ENCODE measurements around the gene SIGLEC5.

The SIGLEC5 gene

DNA sequence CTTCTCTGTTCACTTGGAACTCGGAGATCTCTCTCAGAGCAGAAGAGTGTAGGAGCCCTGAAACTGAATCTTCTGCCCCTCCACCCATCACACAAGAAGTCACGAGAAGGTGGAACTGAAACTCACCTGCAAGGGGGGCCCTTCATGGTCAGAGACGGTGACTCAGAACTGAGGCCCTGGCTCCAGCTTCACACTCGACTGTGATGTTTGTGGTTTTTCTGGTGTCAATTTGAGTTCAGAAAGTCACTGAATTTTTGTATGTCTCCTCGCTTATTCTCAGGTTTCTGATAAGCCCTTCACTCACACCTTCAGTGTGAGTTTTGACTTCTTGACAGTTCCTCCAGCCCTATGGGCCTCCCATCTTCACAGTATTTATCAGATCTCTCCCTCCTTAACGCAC, 23.1 kb downstream of the SIGLEC5 start:
- H3K9me3 ChIP-seq (ENCODE audit: insufficient read depth, low read length): no peaks in the 10 kb centered on the region
- H3K4me1 ChIP-seq (ENCODE audit: insufficient read depth, insufficient read length): no peaks in the 10 kb centered on the region
- H3K36me3 ChIP-seq (ENCODE audit: insufficient read depth, insufficient read length, low read length): no peaks in the 10 kb centered on the region
- H3K4me3 ChIP-seq (ENCODE audit: insufficient read length, low read depth): no peak overlapping the region
- no peak overlapping the region for H3K9ac ChIP-seq (ENCODE audit: insufficient read length, low read depth)
- no peak for DNase-seq (ENCODE audit: low read depth, low spot score)
- peaks cover 18% of the 10 kb centered on the region for H3K27me3 ChIP-seq (ENCODE audit: insufficient read depth, insufficient read length)
- TF ChIP-seq SUZ12 (IDR thresholded peaks at IDR 0.05; ENCODE audit: extremely low read depth, insufficient read depth, insufficient read length) (no peak), YY1 (IDR thresholded peaks at IDR 0.05; ENCODE audit: insufficient read depth, insufficient read length) (no peak), ZNF274 (IDR thresholded peaks at IDR 0.05; ENCODE audit: low read depth, low read length) (no peak)

DNA sequence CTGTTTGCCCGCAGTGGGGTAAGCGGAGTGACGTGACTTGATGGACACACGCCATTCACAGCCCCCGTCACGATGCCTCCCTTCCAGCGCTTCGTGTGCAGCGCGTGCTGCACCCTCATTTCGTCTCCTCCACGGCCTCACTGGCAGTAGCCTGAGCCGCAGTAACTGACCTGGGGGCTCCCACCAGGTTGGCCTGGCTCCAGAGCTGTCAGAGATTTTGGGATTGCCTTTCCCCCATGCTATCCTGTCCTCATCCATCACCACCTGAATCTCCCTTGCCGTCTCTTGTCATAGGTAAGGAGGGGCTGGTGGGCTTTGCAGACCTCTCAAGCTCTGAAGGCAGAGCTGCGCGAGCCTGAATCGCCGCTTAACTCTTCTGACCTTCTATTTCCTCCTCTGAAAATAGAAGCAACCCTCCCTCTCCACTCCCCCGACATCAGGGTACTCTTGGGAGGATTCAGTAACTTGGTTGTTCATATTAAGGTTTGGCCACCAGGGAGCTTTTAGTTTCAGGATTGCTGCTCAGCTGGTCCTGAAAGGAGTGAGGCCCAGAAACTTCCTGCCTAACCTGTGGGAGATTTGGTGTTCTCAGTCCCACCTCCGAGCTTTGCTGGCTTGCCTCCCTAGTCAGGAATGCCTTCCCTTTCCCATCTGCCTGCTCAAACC, 27.9 kb downstream of the SIGLEC5 start:
- Histone ChIP-seq H3K36me3 (ENCODE audit: insufficient read depth, insufficient read length, low read length) (no peaks in the 10 kb centered on the region), H3K4me1 (ENCODE audit: insufficient read depth, insufficient read length) (no peaks in the 10 kb centered on the region), H3K9me3 (ENCODE audit: insufficient read depth, low read length) (no peaks in the 10 kb centered on the region), H3K4me3 (ENCODE audit: insufficient read length, low read depth) (no peak overlapping the region), H3K27me3 (ENCODE audit: insufficient read depth, insufficient read length) (no peaks in the 10 kb centered on the region), H3K9ac (ENCODE audit: insufficient read length, low read depth) (no peak overlapping the region)
- no peak for TF ChIP-seq SUZ12 (IDR thresholded peaks at IDR 0.05; ENCODE audit: extremely low read depth, insufficient read depth, insufficient read length)
- TF ChIP-seq ZNF274 (IDR thresholded peaks at IDR 0.05; ENCODE audit: low read depth, low read length): no peak
- TF ChIP-seq YY1 (IDR thresholded peaks at IDR 0.05; ENCODE audit: insufficient read depth, insufficient read length): no peak
- DNase-seq (ENCODE audit: low read depth, low spot score): no peak

DNA sequence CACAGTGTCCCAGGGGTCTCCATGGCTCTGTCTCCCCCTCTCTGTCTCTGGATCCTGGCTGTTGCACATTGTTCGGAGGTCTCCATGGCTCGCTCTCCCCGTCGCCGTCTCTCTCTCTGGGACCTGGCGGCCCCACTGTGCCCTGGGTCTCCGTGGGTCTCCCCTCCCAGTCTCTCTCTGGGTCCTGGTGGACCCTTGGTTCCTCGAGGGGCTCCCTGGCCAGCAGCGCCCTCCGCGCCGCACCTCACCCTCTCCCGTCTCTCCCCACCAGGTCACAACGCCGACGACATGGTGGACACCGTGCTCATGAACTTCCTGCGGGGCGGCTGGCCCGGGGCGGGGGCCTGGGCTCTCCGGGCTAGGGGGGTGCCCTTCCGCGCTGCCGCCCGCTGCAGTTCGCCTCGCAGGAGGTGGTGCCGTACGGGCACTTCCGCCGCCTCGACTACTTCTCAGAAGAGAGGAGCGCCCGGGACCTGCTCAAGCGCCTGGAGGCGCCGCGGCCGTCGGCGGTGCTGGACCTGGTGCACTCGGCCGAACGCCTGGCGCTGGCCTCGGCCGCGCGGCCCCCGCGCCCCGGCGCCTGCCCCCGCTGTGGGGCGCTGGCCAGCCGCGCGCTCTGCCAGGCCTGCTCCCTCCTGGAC, 29.1 kb downstream of the SIGLEC5 start:
- H3K4me3 ChIP-seq (ENCODE audit: insufficient read length, low read depth): no peak overlapping the region
- no peak overlapping the region for H3K9ac ChIP-seq (ENCODE audit: insufficient read length, low read depth)
- DNase-seq (ENCODE audit: low read depth, low spot score): no peak
- H3K4me1 ChIP-seq (ENCODE audit: insufficient read depth, insufficient read length): no peaks in the 10 kb centered on the region
- TF ChIP-seq ZNF274 (IDR thresholded peaks at IDR 0.05; ENCODE audit: low read depth, low read length) (no peak), SUZ12 (IDR thresholded peaks at IDR 0.05; ENCODE audit: extremely low read depth, insufficient read depth, insufficient read length) (no peak), YY1 (IDR thresholded peaks at IDR 0.05; ENCODE audit: insufficient read depth, insufficient read length) (no peak)
- H3K27me3 ChIP-seq (ENCODE audit: insufficient read depth, insufficient read length): no peaks in the 10 kb centered on the region
- no peaks in the 10 kb centered on the region for H3K9me3 ChIP-seq (ENCODE audit: insufficient read depth, low read length)
- H3K36me3 ChIP-seq (ENCODE audit: insufficient read depth, insufficient read length, low read length): no peaks in the 10 kb centered on the region

DNA sequence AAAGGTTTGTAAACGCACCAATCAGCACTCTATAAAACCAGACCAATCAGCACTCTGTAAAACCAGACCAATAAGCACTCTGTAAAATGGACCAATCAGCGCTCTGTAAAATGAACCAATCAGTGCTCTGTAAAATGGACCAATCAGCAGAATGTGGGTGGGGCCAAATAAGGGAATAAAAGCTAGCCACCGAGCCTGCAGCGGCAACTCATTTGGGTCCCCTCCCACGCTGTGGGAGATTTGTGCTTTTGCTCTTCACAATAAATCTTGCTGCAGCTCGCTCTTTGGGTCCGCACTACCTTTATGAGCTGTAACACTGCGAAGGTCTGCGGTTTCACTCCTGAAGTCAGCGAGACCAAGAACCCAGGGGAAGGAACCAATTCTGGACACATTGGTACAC, 31.1 kb downstream of the SIGLEC5 start:
- DNase-seq (ENCODE audit: low read depth, low spot score): no peak
- Histone ChIP-seq H3K9ac (ENCODE audit: insufficient read length, low read depth) (no peak overlapping the region), H3K9me3 (ENCODE audit: insufficient read depth, low read length) (no peaks in the 10 kb centered on the region), H3K4me3 (ENCODE audit: insufficient read length, low read depth) (no peak overlapping the region), H3K36me3 (ENCODE audit: insufficient read depth, insufficient read length, low read length) (no peaks in the 10 kb centered on the region), H3K4me1 (ENCODE audit: insufficient read depth, insufficient read length) (no peaks in the 10 kb centered on the region), H3K27me3 (ENCODE audit: insufficient read depth, insufficient read length) (no peaks in the 10 kb centered on the region)
- TF ChIP-seq YY1 (IDR thresholded peaks at IDR 0.05; ENCODE audit: insufficient read depth, insufficient read length): no peak
- no peak for TF ChIP-seq ZNF274 (IDR thresholded peaks at IDR 0.05; ENCODE audit: low read depth, low read length)
- no peak for TF ChIP-seq SUZ12 (IDR thresholded peaks at IDR 0.05; ENCODE audit: extremely low read depth, insufficient read depth, insufficient read length)

- Histone ChIP-seq H3K4me1 (ENCODE audit: insufficient read depth, insufficient read length) (no peaks in the 10 kb centered on the region), H3K27me3 (ENCODE audit: insufficient read depth, insufficient read length) (no peaks in the 10 kb centered on the region), H3K4me3 (ENCODE audit: insufficient read length, low read depth) (no peak overlapping the region), H3K9me3 (ENCODE audit: insufficient read depth, low read length) (no peaks in the 10 kb centered on the region), H3K36me3 (ENCODE audit: insufficient read depth, insufficient read length, low read length) (no peaks in the 10 kb centered on the region), H3K9ac (ENCODE audit: insufficient read length, low read depth) (no peak overlapping the region)
- no peak for DNase-seq (ENCODE audit: low read depth, low spot score)
- TF ChIP-seq YY1 (IDR thresholded peaks at IDR 0.05; ENCODE audit: insufficient read depth, insufficient read length) (no peak), ZNF274 (IDR thresholded peaks at IDR 0.05; ENCODE audit: low read depth, low read length) (no peak), SUZ12 (IDR thresholded peaks at IDR 0.05; ENCODE audit: extremely low read depth, insufficient read depth, insufficient read length) (no peak)
Measured at GRCh38 chr19:51598159-51598915, 31.9 kb downstream of the SIGLEC5 start.

GRCh38 chr19:51595190-51596175, 34.7 kb downstream of the SIGLEC5 start:
- Histone ChIP-seq H3K27me3 (ENCODE audit: insufficient read depth, insufficient read length) (no peaks in the 10 kb centered on the region), H3K9me3 (ENCODE audit: insufficient read depth, low read length) (no peaks in the 10 kb centered on the region), H3K36me3 (ENCODE audit: insufficient read depth, insufficient read length, low read length) (no peaks in the 10 kb centered on the region), H3K9ac (ENCODE audit: insufficient read length, low read depth) (no peak overlapping the region), H3K4me3 (ENCODE audit: insufficient read length, low read depth) (peak overlapping the region; percentile 74), H3K4me1 (ENCODE audit: insufficient read depth, insufficient read length) (no peaks in the 10 kb centered on the region)
- no peak for TF ChIP-seq YY1 (IDR thresholded peaks at IDR 0.05; ENCODE audit: insufficient read depth, insufficient read length)
- no peak for TF ChIP-seq ZNF274 (IDR thresholded peaks at IDR 0.05; ENCODE audit: low read depth, low read length)
- no peak for TF ChIP-seq SUZ12 (IDR thresholded peaks at IDR 0.05; ENCODE audit: extremely low read depth, insufficient read depth, insufficient read length)
- DNase-seq (ENCODE audit: low read depth, low spot score): no peak
